Ovary (tissue), 3 donors: ENCODE results near the gene HEPHL1.
"Not testable (repeated sequence)": the region's sequence is repeated elsewhere in the genome, so short reads cannot be mapped to it uniquely, and the experiment has no call there.

ENCODE experiments used
- CTCF ChIP-seq, 3 donors: fragments of 450-650 bp in 2 of 3; fragments of 200-600 bp in 1 of 3; IDR thresholded peaks; one replicate each; pipeline versions ENCODE4 v1.5.1 to v1.8.0; 2016 to 2022; ENCODE audit warnings: antibody characterized with exemption in 3 of 3, mild to moderate bottlenecking in 1 of 3
- POLR2A ChIP-seq: fragments of 450-650 bp; IDR thresholded peaks from one replicate; pipeline ENCODE4 v1.6.1; 2017; ENCODE audit warnings: antibody characterized with exemption, mild to moderate bottlenecking, moderate library complexity
- donor health status: DM: no; HTN: no; CAD: no.

- TF ChIP-seq CTCF (IDR thresholded peaks at IDR 0.05); POLR2A: not testable (repeated sequence)
Measured at GRCh38 chr11:94120516-94120915, 99.4 kb downstream of the HEPHL1 start.
